ENCODE data around the gene ASTN1.

Gene ASTN1

DNA sequence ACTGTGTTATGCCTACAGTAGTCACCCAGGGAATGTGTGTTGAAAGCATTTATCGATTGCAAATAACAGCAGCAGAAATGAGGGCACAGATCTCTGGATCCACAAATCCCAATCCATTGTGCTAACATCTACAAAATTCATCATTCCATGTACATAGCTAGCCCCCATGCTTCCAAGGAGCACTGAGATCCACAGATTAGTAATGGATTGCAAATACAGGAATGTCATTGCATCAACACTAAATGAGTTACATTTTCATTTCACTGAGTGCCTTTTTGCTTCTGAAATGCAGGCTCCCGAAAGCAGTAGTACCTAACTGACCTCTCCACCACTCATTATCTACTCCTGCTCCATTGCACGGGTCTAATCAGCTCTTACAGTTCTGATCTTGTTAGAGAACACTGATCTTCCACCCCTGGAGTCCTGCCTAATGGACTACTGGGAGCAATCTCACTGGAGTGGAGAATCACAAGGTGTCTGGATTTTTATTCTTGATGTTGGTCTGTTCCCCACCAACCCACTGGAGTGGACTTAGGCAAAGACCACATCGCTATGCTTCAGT lies 30.5 kb downstream of the ASTN1 start:
- POLR2A ChIA-PET (ENCODE audit: low non-redundant PET), result no interaction called here
- no peak for DNase-seq (ENCODE audit: low spot score)
- CTCF ChIA-PET, result interaction anchor here (0.6 kb wide), 1 partner anchor 211 kb away, joined by 3 read pairs; no protein-coding TSS in a partner anchor
- no peak for TF ChIP-seq CTCF (conservative IDR thresholded peaks at IDR 0.05; ENCODE audit: low read depth)
- H3K27ac ChIP-seq, result no peak overlapping the region

- POLR2A ChIA-PET (ENCODE audit: low non-redundant PET), result no interaction called here
- H3K27ac ChIP-seq, result no peak overlapping the region
- no peak for TF ChIP-seq CTCF (conservative IDR thresholded peaks at IDR 0.05; ENCODE audit: low read depth)
- DNase-seq (ENCODE audit: low spot score), result no peak
- CTCF ChIA-PET, result interaction anchor here (0.7 kb wide), 1 partner anchor 118 kb away, joined by 3 read pairs; no protein-coding TSS in a partner anchor
These were observed 32.4 kb downstream of the ASTN1 start for GRCh38 chr1:177132141-177132540.

DNA sequence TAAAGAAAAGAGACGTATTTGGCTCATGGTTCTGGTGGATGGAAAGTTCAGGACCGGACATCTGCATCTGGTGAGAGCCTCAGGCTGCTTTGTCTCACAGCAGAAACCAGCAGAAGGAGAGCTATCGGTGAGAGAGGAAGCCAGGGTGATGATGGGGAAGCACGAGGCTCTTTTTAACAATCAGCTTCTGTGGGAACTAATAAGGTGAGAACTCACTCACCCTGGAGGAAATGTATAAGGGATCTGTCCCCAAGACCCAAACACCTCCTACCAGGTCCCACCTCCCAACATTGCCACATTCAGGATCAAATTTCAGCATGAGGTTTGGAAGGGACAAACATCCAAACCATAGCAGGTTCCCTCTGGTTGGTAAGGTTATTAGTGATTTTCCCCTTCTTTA lies 32.8 kb downstream of the ASTN1 start:
- DNase-seq (ENCODE audit: low spot score), result no peak
- H3K27ac ChIP-seq, result no peak overlapping the region
- TF ChIP-seq CTCF (conservative IDR thresholded peaks at IDR 0.05; ENCODE audit: low read depth), result no peak
- CTCF ChIA-PET, result no interaction called here
- POLR2A ChIA-PET (ENCODE audit: low non-redundant PET), result no interaction called here

DNA sequence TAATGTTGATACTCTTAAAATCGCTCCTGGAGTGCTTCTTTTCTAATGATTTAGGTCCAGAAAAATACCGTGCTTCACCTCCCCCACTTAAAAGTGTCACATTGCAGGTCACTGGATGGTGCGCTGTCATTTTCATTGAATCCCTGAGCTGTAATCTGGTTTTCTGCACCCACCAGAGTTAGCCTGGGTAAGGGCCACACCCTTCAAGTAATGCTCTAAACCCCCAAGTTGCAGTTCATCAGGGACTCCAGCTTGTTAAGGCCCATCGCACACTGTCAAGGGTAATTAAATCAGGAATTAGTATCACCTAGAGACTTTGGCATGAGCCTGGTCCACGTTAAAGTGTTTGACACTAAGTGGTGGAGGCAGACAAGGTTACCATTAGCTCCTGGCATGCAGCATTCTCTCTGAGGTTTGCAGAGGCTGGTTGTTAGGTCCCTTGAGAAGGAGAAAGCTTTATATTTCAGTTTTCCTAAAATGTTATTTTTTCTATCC lies 34.0 kb downstream of the ASTN1 start:
- H3K27ac ChIP-seq, result no peak overlapping the region
- CTCF ChIA-PET, result no interaction called here
- POLR2A ChIA-PET (ENCODE audit: low non-redundant PET), result no interaction called here
- DNase-seq (ENCODE audit: low spot score), result no peak
- TF ChIP-seq CTCF (conservative IDR thresholded peaks at IDR 0.05; ENCODE audit: low read depth), result no peak

DNA sequence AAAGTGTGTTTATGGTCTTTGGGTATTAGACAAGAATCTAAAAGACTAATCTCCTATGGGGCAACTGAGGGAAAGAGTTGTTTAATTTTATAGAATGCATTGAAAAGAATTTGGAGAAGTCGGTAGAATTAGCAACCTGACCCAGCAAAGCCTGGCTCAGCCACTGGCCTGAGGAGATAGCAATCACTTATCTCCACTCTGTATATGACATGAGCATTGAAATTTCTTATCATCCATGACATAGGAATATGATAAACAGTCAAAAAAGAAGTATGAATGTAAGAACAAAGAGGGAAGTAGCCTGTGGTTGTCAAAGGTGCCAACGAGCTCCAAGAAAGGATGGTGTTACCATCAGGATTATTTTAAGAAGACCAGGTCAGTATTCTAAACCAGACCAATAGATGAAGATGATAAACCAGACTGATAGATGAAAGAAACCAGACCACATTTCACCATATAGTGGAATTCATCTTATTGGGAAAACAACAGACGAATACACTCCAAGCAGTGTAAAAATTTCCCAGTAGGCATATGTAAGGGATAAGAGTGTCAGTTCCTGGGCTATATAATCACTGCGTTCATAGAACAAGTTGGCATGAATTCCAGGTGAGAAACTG lies 35.7 kb downstream of the ASTN1 start:
- no peak for DNase-seq (ENCODE audit: low spot score)
- no peak overlapping the region for H3K27ac ChIP-seq
- no peak for TF ChIP-seq CTCF (conservative IDR thresholded peaks at IDR 0.05; ENCODE audit: low read depth)
- POLR2A ChIA-PET (ENCODE audit: low non-redundant PET), result no interaction called here
- CTCF ChIA-PET, result no interaction called here

- no peak overlapping the region for H3K27ac ChIP-seq
- DNase-seq (ENCODE audit: low spot score), result no peak
- ChIA-PET POLR2A (ENCODE audit: low non-redundant PET) (no interaction called here), CTCF (no interaction called here)
- TF ChIP-seq CTCF (conservative IDR thresholded peaks at IDR 0.05; ENCODE audit: low read depth), result no peak
These were observed 38.2 kb downstream of the ASTN1 start for GRCh38 chr1:177126267-177126666.

Data from RWPE1 (cell line).